GM10847 (cell line): ENCODE measurements around the gene ZNF827.
A peak's percentile ranks its signal among the peaks of the same experiment; 100 is the strongest.

ENCODE experiments used
- POLR2A ChIP-seq: IDR thresholded peaks from 2 replicates; pipeline ENCODE4 v1.6.1; 2011; ENCODE audit not compliant: insufficient read length; ENCODE audit errors: extremely low read depth

ZNF827 gene

DNA sequence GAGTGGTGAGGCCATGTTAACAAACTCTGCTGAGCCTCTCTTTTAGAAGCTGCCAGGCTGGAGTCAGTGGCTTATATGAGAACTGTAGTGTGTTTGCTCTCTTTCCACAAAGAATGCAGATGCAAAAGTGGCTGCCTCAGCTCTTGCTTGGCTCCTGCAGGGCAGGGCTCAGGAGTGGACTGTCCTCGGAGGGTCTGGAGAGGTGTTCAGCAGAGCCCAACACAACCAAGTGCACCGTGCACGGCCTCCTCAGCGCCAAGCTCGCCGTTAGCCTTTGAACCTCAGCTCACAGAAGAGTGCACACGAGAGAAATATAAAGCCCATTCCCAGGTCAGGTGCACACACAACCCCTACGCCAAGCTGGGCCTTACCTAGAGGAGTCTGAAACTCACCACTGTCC lies 175.9 kb downstream of the ZNF827 start:
- no peak for TF ChIP-seq POLR2A

DNA sequence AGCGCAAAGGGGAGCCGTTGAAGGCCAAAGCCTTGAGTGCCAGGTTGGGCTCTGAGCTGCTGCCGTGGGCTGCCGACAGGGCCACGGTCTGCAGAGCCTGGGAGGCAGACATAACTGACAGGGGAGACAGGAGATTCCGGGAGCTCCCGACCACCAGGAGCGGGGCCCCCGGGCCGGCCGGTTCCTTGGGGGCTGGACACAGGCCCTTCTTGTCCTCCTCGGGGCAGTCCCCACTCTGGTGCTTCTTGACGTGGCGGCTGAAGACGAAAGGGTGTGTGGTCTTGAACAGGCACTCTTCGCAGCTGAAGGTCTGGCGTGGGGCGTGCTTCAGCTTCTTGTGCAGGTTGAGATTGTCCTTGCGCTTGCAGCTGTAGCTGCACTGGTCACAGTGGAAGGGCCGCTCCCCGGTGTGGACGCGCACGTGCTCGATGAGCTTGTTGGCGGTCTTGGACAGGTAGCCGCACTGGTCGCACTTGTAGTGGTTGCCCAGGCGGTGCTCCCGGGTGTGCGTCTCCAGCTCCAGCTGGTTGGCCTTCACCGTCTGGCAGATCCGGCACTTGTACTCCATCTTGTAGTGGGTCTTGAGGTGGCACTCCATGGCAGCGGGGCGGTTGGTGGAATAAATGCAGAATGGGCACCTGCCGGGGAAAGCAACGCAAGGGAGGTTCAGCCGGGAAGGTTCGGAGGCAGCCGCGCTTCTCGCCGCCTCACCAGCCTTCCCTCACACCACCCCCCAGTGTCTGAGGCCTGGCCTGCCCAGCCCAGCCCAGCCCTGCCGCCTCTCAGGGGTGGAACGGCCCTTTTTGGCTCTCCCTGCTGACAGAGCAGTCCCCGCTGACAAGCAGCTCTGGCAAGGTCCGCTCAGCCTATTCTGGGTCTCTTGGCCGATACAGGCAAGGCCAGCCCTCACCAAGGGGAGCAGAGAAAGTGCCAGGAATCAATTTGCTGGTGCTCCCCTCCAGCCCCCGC lies 177.4 kb downstream of the ZNF827 start:
- no peak for TF ChIP-seq POLR2A

DNA sequence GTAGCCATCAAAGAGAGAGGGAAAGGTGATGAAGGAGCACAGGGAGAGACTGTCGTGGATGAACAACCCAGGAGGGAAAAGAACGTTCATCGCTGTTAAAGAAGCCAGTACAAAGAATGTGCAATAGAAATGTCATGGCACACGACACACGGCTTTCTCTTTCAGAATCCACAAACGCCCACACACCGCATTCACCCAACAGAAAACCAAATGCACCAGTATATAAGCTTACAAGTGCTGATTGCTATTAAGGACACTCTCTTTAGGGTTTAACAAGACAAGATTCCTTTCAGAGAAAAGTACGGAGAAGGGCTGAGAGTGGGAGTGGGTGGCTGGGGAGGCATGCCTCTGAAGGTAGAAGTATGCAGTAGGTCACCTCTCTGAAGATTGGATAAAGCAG lies 178.4 kb downstream of the ZNF827 start:
- TF ChIP-seq POLR2A = no peak

DNA sequence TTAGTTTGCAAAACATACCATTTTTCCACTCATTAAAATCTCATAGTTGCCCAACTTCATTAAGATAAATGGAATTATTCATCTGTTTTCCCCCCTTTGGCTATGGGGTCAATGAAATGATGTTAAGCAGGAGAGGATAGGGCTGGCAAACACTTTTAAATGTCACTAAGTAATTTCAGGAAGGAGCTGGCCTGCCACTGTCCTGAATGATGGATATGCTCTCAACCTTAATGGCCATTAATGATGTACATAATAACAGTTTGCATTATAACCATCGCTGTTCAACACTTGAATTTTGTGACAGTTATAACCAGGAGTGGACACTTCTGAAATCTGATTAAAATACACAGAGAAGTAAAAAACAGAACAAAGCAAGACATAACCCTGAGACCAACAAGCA lies 181.4 kb downstream of the ZNF827 start:
- no peak for TF ChIP-seq POLR2A

DNA sequence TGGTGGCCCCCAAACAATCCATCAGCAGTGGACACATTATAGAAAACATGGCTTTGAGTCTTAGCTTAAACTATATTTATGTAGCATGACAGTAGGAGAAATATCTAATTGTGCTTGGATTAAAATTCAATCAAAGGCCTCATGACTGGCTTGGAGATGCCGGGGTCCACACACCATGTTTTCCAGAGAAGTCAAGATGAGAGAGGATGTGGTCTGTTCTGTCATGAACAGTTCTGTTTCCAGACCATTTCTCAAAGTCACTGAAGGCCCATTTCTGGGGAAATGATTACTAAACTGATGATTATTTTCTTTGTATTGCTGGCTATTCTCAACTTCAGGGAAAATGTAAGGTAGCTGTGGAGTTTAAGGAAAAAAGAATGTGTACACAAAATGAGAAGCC lies 182.4 kb downstream of the ZNF827 start:
- no peak for TF ChIP-seq POLR2A

DNA sequence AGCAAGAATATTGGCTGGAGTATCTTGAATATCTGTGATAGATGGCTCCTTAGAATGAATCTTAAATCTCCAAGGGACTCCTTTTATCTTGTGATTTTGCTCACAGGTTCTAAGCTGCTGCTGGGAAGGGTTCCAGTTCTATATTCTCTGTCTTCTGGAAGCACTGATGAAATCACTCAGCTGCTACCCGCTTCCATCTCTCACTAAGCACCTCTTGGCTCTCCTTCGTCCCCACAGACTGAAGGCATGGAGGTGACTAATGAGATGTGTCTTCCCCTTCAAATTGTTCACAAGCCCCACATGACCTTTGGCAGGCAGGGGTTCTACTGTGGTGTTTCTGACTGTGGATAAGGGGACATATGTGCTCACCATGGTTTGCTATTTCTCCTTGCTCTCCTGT lies 182.8 kb downstream of the ZNF827 start:
- no peak for TF ChIP-seq POLR2A

DNA sequence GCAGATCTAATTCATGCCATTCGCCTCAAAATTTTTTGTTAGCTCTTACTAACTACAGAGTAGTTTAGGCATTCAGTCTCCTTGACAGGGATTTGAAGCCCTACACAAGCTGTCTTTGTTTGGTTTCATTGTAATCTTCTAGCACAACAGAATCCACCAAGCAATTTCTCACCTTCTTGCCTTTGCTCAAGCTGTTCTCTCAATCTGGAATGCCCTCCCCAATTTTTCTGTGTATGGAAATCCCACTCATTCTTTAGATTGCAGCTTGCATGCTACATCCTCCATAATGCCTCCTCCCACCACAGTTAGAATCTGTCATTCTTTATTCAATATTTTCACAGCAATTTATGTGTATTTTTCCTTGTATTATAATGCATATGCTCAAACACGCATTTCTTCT lies 195.0 kb downstream of the ZNF827 start:
- TF ChIP-seq POLR2A = no peak

DNA sequence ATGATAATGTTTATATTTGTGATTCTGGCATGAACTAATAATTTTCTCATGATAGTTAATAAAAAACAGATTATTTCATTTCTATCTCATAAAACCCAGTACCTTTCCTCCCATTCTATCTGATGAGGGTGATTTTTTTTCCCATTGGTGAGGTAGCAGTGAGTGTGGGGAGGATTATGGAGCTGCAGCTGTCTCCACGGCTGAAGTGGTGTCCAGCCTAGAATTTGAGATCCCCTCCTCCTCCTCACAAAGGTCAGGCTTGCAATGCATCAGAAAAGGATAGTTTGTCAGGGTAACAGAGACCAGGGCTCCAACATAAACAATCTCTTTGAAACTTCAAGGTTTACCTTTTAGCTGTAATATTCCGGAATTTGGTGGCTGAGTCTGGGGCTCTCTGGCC lies 197.8 kb downstream of the ZNF827 start:
- TF ChIP-seq POLR2A = no peak

DNA sequence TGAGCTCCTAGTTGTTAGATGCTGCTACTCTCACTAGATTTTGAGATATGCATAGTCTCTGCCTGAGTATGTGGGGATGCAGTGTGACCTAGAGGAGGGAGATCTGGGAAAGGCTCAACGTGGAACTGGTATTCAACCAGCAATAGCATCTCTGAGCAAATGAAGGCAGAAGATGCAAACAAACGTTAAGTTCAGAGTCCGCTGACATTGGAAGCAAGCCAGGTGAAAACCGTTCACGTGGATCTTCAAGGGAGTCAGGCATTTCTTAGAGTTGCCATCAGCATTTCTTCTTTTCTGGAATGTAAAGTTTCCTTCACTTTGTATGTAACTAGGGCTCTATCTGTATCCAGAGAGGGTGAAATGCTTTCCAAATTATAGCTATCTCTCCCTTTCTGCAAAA lies 198.8 kb downstream of the ZNF827 start:
- TF ChIP-seq POLR2A = no peak

DNA sequence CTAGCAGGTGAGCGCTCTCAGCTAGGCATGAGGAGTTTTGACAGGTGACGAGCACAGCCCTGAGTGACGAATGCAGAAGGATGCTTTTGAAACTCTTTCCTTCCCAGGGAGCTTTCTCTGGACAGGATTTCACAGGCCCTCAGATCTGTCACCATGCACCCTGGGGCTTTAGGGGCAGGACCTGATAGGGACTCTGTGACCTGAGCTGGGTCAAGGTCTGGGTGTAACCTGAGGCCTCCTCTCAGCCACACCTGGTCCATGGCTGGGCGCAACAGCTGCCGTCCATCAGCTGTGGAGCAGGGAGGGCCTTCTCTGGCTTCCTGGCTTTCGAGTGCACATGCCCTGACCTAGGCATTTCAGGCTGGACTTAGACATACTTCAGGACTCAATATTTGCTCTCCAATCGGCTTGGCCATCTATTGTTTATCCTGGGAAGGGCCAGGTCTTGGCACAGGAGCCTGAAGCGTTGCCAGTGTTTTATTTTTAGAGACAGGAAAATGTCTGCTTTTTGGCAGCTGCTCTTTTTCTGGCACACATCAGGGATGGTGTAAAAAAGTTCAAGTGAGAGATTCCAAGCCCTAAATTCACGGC lies 202.3 kb downstream of the ZNF827 start:
- TF ChIP-seq POLR2A = no peak

DNA sequence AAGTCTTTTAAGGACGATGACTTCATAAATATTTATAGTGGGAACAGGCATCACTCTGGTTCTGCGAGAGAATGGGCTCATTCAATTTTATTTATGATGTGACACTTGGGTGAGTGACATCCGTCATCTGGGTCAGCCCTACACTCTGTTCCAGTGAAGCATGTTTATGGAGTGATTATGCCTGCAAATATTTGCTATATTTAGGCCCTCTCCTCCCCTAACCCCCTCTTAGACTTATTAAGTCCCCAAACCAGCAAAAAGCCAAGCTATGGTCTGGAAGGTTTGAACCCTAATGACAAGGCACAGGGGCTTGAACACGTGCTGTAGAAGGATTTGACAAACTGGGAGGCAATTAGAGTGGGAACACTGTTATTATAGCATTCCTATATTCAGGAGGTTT lies 202.8 kb downstream of the ZNF827 start:
- TF ChIP-seq POLR2A = no peak

DNA sequence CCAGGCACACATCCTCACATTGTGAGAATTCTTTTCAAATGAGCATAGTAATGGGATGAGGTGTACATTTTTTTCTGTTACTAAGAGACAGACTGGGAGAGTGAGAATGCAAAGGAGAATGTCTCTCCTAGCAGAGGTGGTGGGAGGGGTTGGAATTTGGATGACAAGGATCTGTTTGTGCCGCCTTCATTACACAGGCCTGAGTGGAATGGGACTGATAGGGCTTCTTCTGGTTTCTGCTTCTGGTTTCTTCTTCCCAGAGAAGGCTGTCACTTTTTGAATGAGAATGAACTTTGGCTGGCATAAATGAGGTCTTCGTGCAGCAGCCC lies 203.3 kb downstream of the ZNF827 start:
- TF ChIP-seq POLR2A = no peak

DNA sequence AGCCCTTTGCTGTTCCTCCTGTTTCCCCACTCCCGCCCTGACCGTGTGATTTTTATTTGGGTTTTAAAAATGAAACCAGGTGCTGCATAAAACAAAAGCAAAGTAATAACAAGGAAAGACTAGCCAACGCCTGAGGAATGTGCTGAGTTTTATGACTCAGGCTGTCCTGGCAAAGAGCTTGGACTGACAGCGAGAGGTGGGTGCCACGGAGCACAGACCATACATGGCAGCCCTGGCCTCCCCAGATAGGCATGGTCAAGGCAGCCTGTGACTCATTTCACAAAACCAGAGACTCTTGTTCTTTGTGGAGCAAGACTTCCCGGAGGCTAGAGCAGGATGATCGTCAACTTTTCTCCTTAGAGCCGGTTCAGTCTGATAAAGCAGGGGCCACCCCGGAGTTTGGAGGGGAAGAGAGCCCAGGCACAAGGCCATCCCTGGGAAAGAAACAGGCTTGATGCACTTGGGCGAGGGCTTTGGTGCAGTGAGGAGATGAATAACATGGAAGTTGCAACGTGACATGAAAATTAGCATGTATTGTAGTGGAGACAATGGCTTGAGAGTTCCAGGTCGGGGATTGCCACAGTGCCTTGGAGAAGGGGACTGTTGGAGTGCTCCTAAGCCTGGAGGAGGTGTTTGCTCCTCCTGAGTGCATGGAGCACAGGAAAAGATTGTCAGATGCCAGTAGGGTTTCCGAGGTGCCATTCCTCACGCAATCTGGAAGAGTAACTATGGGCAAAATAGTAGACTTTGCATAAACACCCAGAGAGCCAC lies 203.9 kb downstream of the ZNF827 start:
- no peak for TF ChIP-seq POLR2A

DNA sequence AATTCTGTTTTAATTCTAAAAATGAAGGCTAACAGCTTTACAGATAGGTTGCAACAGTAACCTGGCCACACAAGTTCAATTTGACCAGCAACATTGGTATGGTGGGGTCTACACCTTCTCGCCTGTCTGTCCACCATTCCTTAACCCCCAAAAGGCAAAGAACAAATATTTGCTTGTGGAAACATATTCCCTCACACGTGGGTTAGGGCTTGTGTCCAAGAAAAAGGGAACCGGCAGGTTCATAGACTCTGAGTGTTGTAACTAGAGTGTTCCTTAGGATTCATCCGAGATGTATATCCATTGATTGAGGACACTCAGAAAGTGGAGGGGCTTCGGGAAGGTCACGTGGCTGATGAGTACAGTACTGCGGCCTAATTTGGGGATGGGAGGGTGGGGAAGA lies 204.6 kb downstream of the ZNF827 start:
- no peak for TF ChIP-seq POLR2A

DNA sequence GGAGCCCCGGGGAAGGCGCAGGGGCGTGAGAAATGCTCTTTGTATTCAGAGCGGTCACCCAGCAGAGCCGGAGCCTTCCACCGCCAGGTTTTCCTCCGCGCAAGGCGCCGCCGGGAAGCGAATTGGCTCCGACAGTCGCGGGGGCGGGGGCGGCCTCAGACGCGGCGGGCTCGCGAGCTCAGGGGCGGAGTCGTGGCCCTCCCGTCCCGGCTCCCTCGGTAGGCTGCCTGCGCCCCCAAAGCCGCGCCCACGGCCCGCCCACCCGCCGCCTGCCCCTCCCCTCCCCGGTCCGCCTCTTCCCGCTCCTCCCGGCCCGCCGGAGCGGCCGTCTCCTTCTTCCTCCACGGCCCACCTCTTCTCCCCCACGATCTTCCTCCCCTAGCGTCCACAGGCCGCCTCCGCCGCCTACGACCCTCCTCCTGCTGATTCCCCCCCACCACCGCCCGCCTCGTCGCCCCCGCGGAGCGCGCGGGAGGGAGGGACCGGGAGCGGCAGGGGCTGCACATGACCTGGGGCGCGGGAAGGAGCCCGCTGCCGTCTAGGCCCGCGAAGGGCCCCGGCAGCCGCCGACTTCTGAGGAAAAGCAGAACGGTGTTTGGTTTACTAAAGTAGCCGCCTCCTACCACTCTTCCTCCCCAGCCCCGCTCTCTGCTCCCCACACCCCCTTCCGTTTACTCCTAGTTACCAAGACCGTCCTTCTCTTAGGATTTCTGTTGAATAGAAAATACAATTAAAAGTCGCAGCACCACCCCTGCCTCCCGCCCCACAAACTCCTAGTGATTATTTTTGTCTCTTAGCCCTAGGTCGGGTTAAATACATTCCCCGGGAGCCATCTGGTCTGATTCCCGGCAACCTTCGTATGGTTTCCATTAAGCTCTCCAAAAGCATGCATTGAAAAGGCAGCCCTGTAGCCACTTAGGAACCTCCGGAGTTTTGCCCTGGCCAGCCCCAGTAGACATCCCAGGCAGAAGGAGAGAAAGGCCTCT lies 205.4 kb downstream of the ZNF827 start:
- TF ChIP-seq POLR2A = peak; percentile 25
